ENCODE data around the gene WWOX.
"Not testable (repeated sequence)": the region's sequence is repeated elsewhere in the genome, so short reads cannot be mapped to it uniquely, and the experiment has no call there.

The WWOX gene

GRCh38 chr16:78684030-78684611 is 584.7 kb downstream of the WWOX start:
- no peak for DNase-seq (ENCODE audit: low read depth in 3 of 3)

- no peak for DNase-seq (ENCODE audit: low read depth in 3 of 3)
These were observed 585.4 kb downstream of the WWOX start for GRCh38 chr16:78684655-78685375.

DNA sequence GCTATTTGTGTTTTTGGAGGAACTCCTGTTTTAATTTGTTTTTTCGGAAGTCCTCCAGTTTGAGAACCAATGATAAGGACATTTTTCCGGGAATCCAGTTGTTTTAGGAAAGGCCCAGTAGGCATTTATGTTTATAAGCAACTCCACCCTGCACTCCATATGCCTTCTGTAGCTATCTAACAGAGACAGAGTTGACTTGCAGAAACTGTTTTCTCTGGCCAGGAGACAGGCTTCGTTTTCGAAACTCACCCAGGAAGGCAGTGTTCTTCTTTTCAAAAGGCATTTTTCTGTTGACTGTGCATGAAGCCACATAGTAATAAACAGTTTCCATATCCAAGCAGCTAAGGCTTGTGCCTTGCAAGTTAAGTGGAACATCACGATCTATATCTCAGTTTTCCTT is 587.1 kb downstream of the WWOX start:
- no peak for DNase-seq (ENCODE audit: low read depth in 3 of 3)

DNA sequence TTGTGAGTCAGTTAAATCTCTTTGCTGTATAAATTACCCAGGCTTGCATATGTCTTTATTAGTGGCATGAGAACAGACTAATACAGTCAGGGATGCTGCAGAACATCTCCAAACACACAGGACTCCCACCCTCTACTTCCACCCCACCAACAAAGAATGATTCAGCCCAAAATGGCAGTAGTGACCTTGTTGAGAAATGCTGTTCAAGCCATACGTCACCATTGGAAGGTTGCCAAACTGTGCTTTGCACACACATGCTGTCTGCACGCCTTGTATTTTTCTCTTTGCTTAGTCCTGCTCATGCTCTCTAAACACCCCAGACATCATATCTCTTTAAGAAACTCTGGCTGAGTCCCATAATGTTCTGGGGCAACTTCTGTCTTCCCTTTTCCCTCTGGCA is 589.6 kb downstream of the WWOX start:
- DNase-seq (ENCODE audit: low read depth in 3 of 3) = no peak

GRCh38 chr16:78689536-78689935 is 590.1 kb downstream of the WWOX start:
- no peak for DNase-seq (ENCODE audit: low read depth in 3 of 3)

GRCh38 chr16:78690510-78690909 is 591.1 kb downstream of the WWOX start:
- no peak for DNase-seq (ENCODE audit: low read depth in 3 of 3)

DNA sequence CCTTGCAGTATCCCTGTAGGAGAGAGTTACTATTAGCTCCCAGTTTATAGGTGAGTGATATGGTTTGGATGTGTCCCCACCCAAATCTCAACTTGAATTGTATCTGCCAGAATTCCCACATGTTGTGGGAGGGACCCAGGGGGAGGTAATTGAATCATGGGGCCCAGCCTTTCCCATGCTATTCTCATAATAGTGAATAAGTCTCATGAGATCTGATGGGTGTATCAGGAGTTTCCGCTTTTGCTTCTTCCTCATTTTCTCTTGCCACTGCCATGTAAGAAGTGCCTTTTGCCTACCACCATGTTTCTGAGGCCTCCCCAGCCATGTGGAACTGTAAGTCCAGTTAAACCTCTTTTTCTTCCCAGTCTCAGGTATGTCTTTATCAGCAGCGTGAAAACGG is 592.3 kb downstream of the WWOX start:
- not testable (repeated sequence) for DNase-seq (ENCODE audit: low read depth in 3 of 3)

GRCh38 chr16:78693496-78693895 is 594.0 kb downstream of the WWOX start:
- no peak for DNase-seq (ENCODE audit: low read depth in 3 of 3)

DNA sequence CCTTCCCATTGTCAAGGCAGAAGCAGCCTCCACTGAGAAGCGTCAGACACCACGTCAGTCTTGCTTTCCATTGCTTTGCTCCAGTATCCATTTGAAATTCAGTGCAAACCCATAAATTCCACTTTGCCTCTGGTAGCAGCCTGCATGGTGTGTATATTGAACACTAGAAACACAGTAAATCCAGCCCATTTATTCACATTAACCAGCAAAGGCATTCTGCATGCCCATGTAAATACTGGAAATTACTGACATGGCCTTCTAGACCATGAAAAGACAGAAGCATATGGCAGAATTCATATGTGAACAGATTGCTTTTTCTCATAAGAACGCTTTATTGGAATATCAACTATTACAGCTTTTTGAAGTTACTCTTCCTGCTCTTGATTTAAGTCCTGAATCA is 595.0 kb downstream of the WWOX start:
- no peak for DNase-seq (ENCODE audit: low read depth in 3 of 3)

GRCh38 chr16:78695391-78695790 is 595.9 kb downstream of the WWOX start:
- DNase-seq (ENCODE audit: low read depth in 3 of 3) = no peak

DNA sequence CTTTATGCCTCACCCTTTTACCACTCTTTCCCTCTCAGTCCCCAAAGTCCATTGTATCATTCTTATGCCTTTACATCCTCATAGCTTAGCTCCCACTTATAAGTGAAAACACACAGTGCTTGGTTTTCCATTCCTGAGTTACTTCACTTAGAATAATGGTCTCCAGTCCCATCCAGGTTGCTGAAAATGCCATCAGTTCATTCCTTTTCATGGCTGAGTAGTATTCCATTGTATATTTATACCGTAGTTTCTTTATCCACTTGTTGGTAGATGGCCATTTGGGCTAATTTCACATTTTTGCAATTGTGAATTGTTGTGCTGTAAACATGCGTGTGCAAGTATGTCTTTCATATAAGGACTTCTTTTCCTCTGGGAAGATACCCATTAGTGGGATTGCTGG is 597.3 kb downstream of the WWOX start:
- no peak for DNase-seq (ENCODE audit: low read depth in 3 of 3)

- DNase-seq (ENCODE audit: low read depth in 3 of 3) = no peak
These were observed 598.0 kb downstream of the WWOX start for GRCh38 chr16:78697426-78697825.

- DNase-seq (ENCODE audit: low read depth in 3 of 3) = no peak
These were observed 604.5 kb downstream of the WWOX start for GRCh38 chr16:78703936-78704335.

DNA sequence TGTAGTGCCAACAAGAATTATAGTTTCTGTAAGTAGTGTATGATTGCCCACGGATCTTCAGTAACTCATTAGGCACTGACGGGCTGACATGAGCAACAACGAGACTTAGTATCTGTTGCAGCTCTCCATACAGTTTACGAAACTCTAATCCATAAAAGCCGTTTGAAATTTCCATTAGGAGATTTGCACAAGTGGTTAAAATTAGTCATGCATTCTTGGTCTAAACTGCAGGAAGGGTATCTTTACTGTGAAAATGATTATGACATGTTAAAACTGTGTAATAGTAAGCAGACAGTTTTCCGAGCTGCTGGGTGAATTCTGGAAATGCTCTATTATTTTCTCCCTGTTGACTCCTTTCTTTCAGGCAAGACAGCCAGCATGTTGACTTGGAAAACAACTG is 605.0 kb downstream of the WWOX start:
- no peak for DNase-seq (ENCODE audit: low read depth in 3 of 3)

GRCh38 chr16:78705694-78706093 is 606.2 kb downstream of the WWOX start:
- DNase-seq (ENCODE audit: low read depth in 3 of 3) = peak in 1 of 3 experiments; percentile 1

DNA sequence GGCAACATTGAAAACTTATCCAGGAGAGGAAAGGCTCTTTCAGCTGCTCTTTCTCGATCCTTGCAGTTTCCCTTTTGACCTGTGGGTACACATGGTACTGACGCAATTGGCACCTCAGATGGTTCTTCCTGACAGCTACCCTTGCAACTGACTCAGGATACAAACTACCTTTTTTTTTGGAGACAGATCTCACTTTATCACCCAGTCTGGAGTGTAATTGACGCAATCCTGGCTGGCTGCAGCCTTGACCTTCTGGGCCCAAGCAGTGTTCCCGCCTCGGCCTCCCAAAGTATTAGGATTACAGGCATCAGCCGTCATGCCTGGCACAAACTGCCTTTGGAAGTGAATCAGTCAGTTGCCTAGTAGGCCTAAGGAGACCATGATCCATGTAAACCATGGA is 607.2 kb downstream of the WWOX start:
- DNase-seq (ENCODE audit: low read depth in 3 of 3) = no peak

DNA sequence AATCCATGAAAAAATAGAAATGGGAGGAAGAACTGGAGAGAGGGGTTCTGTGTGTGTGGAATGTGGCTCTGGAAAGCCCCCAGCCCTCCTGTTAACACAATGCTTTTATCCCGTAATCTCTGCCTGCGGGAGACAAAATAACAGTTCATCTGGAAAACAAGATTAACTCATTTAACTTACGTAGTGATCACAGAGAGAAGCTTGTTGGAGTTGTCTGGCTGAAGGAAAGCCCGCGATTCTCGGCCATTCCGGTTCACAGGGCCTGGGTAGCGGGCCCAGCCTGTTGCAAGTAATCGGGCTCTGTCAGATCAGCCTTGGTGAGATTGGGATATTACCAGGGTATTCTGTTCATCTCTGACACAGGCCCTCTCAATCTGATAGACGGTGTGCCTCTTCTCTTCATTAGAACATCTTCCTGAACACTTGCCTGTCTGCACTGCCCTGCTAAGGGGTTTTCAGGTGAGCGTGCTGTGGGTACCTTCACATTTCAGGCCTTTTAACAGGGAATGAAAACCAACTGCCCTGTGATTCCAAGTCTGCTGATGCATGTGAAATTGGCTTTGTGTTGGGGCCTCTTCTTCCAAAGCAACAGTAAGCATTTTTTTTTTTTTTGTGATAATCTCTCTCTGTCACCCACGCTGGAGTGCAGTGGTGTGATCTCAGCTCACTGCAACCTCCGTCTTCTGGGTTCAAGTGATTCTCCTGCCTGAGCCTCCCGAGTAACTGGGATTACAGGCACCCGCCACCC is 609.9 kb downstream of the WWOX start:
- no peak for DNase-seq (ENCODE audit: low read depth in 3 of 3)

DNA sequence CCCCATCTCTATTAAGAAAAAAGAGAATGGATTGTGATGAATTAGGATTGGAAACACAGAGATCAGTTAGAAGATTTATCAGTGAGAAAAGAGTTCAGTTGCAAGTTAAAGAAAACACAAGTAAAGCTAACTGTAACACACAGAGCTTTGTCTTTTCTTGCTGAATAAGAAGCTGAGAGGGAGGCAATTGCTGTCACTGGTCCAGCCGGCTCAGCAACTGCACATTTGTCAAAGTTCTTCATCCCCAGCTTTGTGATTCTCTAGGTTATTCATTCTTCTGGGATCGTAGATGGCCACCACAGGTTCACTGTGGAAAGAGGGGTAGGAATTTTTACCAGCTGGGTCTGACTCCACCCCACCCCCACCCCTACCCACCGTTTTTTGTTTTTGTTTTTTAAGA is 615.7 kb downstream of the WWOX start:
- no peak for DNase-seq (ENCODE audit: low read depth in 3 of 3)

GRCh38 chr16:78715673-78716072 is 616.2 kb downstream of the WWOX start:
- no peak for DNase-seq (ENCODE audit: low read depth in 3 of 3)

GRCh38 chr16:78718141-78718540 is 618.7 kb downstream of the WWOX start:
- DNase-seq (ENCODE audit: low read depth in 3 of 3) = no peak

DNA sequence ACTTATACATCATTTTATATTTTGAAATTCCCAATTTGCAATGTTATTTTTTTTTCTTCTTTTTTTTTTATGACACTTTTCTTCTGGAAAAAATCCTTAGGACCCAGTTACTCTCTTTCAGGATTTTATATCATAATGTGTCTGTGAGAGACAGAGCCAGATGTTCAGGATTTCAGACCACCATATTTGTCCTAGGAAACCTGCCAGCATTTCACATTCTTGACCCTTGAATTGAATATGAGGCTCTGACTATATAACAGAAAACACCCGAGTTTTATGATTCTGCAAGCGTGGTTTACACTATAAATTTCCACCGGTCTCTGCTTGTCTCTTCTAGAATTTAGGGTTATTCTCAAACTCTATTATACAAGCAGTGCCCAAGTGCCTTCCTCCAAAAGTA is 621.0 kb downstream of the WWOX start:
- no peak for DNase-seq (ENCODE audit: low read depth in 3 of 3)

- DNase-seq (ENCODE audit: low read depth in 3 of 3) = no peak
These were observed 628.1 kb downstream of the WWOX start for GRCh38 chr16:78727536-78727935.

GRCh38 chr16:78729687-78730086 is 630.2 kb downstream of the WWOX start:
- DNase-seq (ENCODE audit: low read depth in 3 of 3) = no peak
